ENCODE measurements around the gene PGAM2.

- TF ChIP-seq EZH2 (IDR thresholded peaks at IDR 0.05; ENCODE audit: borderline replicate concordance) = no peak
- TF ChIP-seq, protein P1, sequence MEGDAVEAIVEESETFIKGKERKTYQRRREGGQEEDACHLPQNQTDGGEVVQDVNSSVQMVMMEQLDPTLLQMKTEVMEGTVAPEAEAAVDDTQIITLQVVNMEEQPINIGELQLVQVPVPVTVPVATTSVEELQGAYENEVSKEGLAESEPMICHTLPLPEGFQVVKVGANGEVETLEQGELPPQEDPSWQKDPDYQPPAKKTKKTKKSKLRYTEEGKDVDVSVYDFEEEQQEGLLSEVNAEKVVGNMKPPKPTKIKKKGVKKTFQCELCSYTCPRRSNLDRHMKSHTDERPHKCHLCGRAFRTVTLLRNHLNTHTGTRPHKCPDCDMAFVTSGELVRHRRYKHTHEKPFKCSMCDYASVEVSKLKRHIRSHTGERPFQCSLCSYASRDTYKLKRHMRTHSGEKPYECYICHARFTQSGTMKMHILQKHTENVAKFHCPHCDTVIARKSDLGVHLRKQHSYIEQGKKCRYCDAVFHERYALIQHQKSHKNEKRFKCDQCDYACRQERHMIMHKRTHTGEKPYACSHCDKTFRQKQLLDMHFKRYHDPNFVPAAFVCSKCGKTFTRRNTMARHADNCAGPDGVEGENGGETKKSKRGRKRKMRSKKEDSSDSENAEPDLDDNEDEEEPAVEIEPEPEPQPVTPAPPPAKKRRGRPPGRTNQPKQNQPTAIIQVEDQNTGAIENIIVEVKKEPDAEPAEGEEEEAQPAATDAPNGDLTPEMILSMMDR (IDR thresholded peaks at IDR 0.05; ENCODE audit: poor library complexity) = no peak
Measured at GRCh38 chr7:44080686-44081265, 15.4 kb upstream of the PGAM2 start.

Measured in hepatocyte (in vitro differentiated cells).